NB4 (cell line): ENCODE data around the gene GALNTL6.
A peak's percentile ranks its signal among the peaks of the same experiment; 100 is the strongest.
"Not testable (repeated sequence)": the region's sequence is repeated elsewhere in the genome, so short reads cannot be mapped to it uniquely, and the experiment has no call there.

Experiments used
- DNase-seq: peaks from one replicate; pipeline ENCODE4 v3.0.0; 2010; ENCODE audit warnings: low read depth
- H3K4me3 ChIP-seq: one replicate; pipeline ENCODE4 v1.5.1; 2011; ENCODE audit warnings: mild to moderate bottlenecking, low read depth, low read length, moderate library complexity
- CTCF ChIP-seq: IDR thresholded peaks from one replicate; pipeline ENCODE4 v1.5.1; 2012; ENCODE audit warnings: low read depth, low read length
- MAX ChIP-seq: IDR thresholded peaks from 2 replicates; pipeline ENCODE4 v1.6.1; 2011; ENCODE audit warnings: low read depth, low read length
- MYC ChIP-seq: IDR thresholded peaks from 2 replicates; pipeline ENCODE4 v1.6.1; 2011; ENCODE audit warnings: low read depth, low read length
- POLR2A ChIP-seq: IDR thresholded peaks from 2 replicates; pipeline ENCODE4 v1.6.1; 2011; ENCODE audit warnings: mild to moderate bottlenecking; ENCODE audit not compliant: insufficient read length; ENCODE audit errors: extremely low read depth

GALNTL6 gene

GRCh38 chr4:173014113-173014558 lies 1200.9 kb downstream of the GALNTL6 start:
- no peak for TF ChIP-seq MAX
- no peak for TF ChIP-seq MYC
- no peak for TF ChIP-seq POLR2A
- TF ChIP-seq CTCF, result peak; percentile 19
- H3K4me3 ChIP-seq, result no peak overlapping the region
- peak; percentile 66 for DNase-seq

- no peak for DNase-seq
- no peak overlapping the region for H3K4me3 ChIP-seq
- TF ChIP-seq POLR2A, result no peak
Measured at GRCh38 chr4:173014836-173015235, 1201.6 kb downstream of the GALNTL6 start.

DNA sequence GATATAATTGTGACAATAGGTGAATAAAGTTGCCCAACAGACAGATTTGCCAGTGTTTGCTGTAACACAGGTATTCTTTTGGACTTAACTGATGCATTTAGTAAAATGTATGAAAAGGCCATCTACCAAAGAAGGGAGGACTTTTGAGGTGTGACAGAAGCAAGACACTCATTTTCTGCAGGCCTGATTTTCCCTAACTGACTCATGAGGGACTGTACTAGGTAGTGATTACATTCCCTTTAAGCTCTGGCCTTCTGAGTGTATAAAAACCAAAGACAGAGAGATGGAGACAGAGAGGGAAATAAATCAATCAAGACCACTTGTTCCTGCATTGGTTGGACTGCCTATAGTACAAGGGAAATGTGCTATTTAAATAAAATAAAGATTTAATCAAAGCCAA lies 1204.6 kb downstream of the GALNTL6 start:
- no peak overlapping the region for H3K4me3 ChIP-seq
- no peak for DNase-seq
- no peak for TF ChIP-seq POLR2A
- no peak for TF ChIP-seq MYC
- TF ChIP-seq MAX, result no peak

- no peak overlapping the region for H3K4me3 ChIP-seq
- DNase-seq, result no peak
- TF ChIP-seq MAX (no peak), CTCF (no peak), POLR2A (no peak), MYC (no peak)
Measured at GRCh38 chr4:173018446-173018845, 1205.2 kb downstream of the GALNTL6 start.

DNA sequence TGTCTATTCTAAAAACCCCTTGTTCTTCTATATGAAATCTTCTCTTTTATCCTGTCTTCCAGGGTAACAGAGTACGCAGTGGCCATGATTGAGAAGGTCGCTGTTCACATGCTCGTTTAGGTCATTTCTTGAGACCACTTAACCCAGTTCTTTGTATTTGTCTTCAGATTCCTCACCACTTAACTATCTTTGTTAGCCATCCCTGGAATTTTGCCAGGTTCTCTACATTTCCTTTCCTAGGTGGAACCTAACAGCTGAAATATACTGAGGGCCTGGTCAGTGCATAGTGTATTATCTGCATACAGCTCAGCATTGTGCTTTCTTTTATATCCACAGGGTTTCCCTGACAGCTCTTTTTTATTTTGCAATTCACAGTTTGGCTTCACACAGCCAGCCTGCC lies 1206.5 kb downstream of the GALNTL6 start:
- H3K4me3 ChIP-seq, result no peak overlapping the region
- DNase-seq, result no peak
- TF ChIP-seq POLR2A (no peak), CTCF (no peak), MAX (no peak), MYC (no peak)

GRCh38 chr4:173021746-173022573 lies 1208.8 kb downstream of the GALNTL6 start:
- not testable (repeated sequence) for DNase-seq, H3K4me3 ChIP-seq

DNA sequence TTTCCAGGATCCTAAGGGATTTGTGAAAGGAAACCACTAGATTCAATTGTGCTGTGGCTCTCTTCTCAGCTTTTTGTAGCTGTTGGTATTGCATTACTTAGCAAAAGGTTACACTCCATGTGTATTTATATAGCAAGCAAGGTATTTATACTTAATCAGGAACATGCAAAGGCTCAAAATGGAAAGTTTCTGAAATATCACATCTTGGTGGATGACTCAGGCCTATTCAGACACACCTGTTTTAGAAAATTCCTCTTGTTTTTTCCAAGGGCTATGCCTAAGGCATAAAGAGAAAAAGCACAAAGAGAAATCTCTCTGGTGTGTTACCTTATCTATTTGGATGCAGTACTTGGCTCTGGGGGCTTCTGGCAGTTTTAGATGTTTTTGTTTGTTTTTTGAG lies 1211.0 kb downstream of the GALNTL6 start:
- H3K4me3 ChIP-seq, result no peak overlapping the region
- no peak for DNase-seq
- TF ChIP-seq MYC, result no peak
- TF ChIP-seq MAX, result no peak
- TF ChIP-seq CTCF, result no peak
- no peak for TF ChIP-seq POLR2A
